Natural killer cell (primary cell): ENCODE measurements around the gene EDIL3. TPM values are rescaled to one million over a fixed set of nuclear protein-coding genes. Genes with fewer than 3 reads are reported as not detected.

Source experiments
- ATAC-seq, 3 donors: fragments of 150-1000 bp in 2 of 3; fragments of 200-7000 bp in 1 of 3; cut with Tn5 transposase; 1 replicate in 1 of 3; 2 replicates in 2 of 3; pipeline ENCODE4 v1.10.0; 2021; ENCODE audit warnings: mild to moderate bottlenecking in 2 of 3, moderate library complexity in 2 of 3
- DNase-seq, 2 donors: peaks; one replicate each; pipeline versions ENCODE4 v3.0.0 to v3.0.0-alpha.2; 2013 to 2021; ENCODE audit warnings: mixed read lengths in 1 of 2
- H3K27ac ChIP-seq: one replicate; pipeline ENCODE4 v1.5.1; 2013; ENCODE audit warnings: mild to moderate bottlenecking, low read length
- H3K27me3 ChIP-seq: one replicate; pipeline ENCODE4 v1.6.1; 2013; ENCODE audit warnings: low read length; ENCODE audit not compliant: control insufficient read depth, insufficient read depth
- H3K36me3 ChIP-seq: one replicate; pipeline ENCODE4 v1.6.1; 2013; ENCODE audit warnings: low read length; ENCODE audit not compliant: control insufficient read depth, insufficient read depth
- H3K4me1 ChIP-seq: one replicate; pipeline ENCODE4 v1.6.1; 2013; ENCODE audit warnings: low read length; ENCODE audit not compliant: control insufficient read depth, insufficient read depth
- H3K4me3 ChIP-seq: one replicate; pipeline ENCODE4 v1.5.1; 2013; ENCODE audit warnings: low read length
- H3K9me3 ChIP-seq: one replicate; pipeline ENCODE4 v1.6.1; 2013; ENCODE audit warnings: low read length; ENCODE audit not compliant: control insufficient read depth, insufficient read depth
- H3K27ac Mint-ChIP-seq, 2 donors: one replicate each; pipeline ENCODE4 v1.8.0; 2022; ENCODE audit warnings: mild to moderate bottlenecking in 2 of 2, mixed read lengths in 2 of 2, moderate library complexity in 1 of 2
- H3K27me3 Mint-ChIP-seq, 2 donors: one replicate each; pipeline ENCODE4 v1.8.0; 2022; ENCODE audit warnings: low read depth in 2 of 2, mixed read lengths in 2 of 2
- H3K36me3 Mint-ChIP-seq: one replicate; pipeline ENCODE4 v1.8.0; 2022; ENCODE audit warnings: mixed read lengths
- H3K4me1 Mint-ChIP-seq, 2 donors: one replicate each; pipeline ENCODE4 v1.8.0; 2022; ENCODE audit warnings: mixed read lengths in 2 of 2
- H3K4me3 Mint-ChIP-seq: one replicate; pipeline ENCODE4 v1.8.0; 2022; ENCODE audit warnings: mild to moderate bottlenecking, moderate library complexity, mixed read lengths
- H3K9me3 Mint-ChIP-seq, 2 donors: one replicate each; pipeline ENCODE4 v1.8.0; 2022; ENCODE audit warnings: mixed read lengths in 2 of 2
- WGBS: methylation state at CpG from one replicate; pipeline ENCODE4 v1.1.7; 2013; ENCODE audit warnings: missing lambda C conversion rate; ENCODE audit not compliant: insufficient coverage; 5-methylcytosine and 5-hydroxymethylcytosine counted together
- intact Hi-C: fragments of 100-400 bp; cut with micrococcal nuclease; formaldehyde crosslinking; loops from one replicate; pipeline ENCODE4 v1.14.2; 2022
- total RNA-seq, 4 donors: library from RNA; stranded (reverse); fragments of 120-200 nt in 1 of 4; gene quantifications; one replicate each; pipeline versions ENCODE4 v1.2.3 to v1.2.4, GENCODE V29; 2013 to 2022
- TF ChIP-seq, protein P1 (sequence below): fragments of 200-600 bp; IDR thresholded peaks from one replicate; pipeline ENCODE4 v1.8.0; 2022; ENCODE audit warnings: antibody characterized with exemption

EDIL3 gene
- total RNA-seq, 3 donors from 2014 or later (not counting 1 experiment from before 2014, with no cell fraction given) = not detected

- TF ChIP-seq, protein P1, sequence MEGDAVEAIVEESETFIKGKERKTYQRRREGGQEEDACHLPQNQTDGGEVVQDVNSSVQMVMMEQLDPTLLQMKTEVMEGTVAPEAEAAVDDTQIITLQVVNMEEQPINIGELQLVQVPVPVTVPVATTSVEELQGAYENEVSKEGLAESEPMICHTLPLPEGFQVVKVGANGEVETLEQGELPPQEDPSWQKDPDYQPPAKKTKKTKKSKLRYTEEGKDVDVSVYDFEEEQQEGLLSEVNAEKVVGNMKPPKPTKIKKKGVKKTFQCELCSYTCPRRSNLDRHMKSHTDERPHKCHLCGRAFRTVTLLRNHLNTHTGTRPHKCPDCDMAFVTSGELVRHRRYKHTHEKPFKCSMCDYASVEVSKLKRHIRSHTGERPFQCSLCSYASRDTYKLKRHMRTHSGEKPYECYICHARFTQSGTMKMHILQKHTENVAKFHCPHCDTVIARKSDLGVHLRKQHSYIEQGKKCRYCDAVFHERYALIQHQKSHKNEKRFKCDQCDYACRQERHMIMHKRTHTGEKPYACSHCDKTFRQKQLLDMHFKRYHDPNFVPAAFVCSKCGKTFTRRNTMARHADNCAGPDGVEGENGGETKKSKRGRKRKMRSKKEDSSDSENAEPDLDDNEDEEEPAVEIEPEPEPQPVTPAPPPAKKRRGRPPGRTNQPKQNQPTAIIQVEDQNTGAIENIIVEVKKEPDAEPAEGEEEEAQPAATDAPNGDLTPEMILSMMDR = no peak
- H3K27me3 Mint-ChIP-seq = no peaks in the 10 kb centered on the region
Observed at GRCh38 chr5:84115727-84116126, 269.0 kb downstream of the EDIL3 start.

DNA sequence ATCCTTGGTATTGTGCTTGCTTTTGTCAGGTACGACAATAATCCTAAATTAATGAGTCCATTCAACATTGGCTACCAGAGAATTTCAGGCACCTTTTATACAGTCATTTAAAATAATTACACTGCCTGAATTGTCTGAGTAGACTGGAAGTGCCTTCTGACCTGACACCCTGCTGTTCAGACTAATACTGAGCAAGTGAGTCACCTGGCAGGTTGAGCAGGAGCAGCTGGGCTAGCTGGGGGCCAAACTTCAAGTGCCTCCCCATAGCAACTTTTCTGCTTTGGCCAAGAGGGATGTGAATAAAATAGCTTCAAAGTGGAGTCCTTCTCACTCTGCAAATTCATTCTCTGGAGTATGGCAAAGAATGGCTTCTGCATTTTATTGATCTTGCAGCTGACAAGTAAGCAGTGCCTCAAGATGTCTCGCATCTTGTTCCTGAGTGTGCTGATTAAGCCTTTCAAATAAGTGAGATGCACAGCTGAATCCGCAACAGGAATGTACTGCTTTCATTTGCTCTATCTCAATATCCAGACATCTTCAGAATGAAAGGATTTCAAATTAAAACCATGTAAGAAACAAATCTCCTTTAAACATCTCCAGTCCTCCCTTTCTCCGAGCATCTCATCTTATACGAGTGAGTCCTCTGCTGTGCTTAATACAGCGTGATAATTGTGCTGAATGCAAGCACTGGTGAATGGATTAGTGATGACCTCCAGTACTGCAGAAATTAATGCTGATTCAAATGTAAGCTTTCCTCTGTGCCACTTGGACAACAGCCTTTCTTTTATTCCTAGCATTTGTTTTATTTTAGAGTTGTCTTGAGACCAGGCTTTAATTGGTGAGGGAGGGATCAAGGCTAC, 271.2 kb downstream of the EDIL3 start:
- intact Hi-C loops = no loop called here
- no peaks in the 10 kb centered on the region for H3K36me3 ChIP-seq
- no peaks in the 10 kb centered on the region for H3K9me3 ChIP-seq
- no peak overlapping the region for H3K4me3 ChIP-seq
- no peaks in the 10 kb centered on the region for H3K27me3 ChIP-seq
- DNase-seq = no peak
- Mint-ChIP-seq H3K27me3 (no peaks in the 10 kb centered on the region), H3K4me3 (no peak overlapping the region), H3K27ac (no peak overlapping the region), H3K36me3 (no peaks in the 10 kb centered on the region), H3K4me1 (no peaks in the 10 kb centered on the region), H3K9me3 (peaks cover 8 to 10% of the 10 kb centered on the region in 2 donors)
- H3K4me1 ChIP-seq = no peaks in the 10 kb centered on the region
- H3K27ac ChIP-seq = no peak overlapping the region
- TF ChIP-seq, protein P1 = no peak
- no peak for ATAC-seq
- WGBS = 88% methylated on average over 4 of the region's 6 CpGs

More at GRCh38 chr5:84115727-84116126, 269.0 kb downstream of the EDIL3 start:
- Histone ChIP-seq H3K4me1 (no peaks in the 10 kb centered on the region), H3K4me3 (no peak overlapping the region), H3K27me3 (no peaks in the 10 kb centered on the region), H3K27ac (no peak overlapping the region), H3K36me3 (no peaks in the 10 kb centered on the region), H3K9me3 (no peaks in the 10 kb centered on the region)
- WGBS = 60% methylated on average over 1 of the region's 1 CpG
- no peaks in the 10 kb centered on the region for H3K36me3 Mint-ChIP-seq
- H3K9me3 Mint-ChIP-seq = peaks cover 6 to 10% of the 10 kb centered on the region in 2 donors
- no peaks in the 10 kb centered on the region for H3K4me1 Mint-ChIP-seq
- ATAC-seq (no peak), DNase-seq (no peak)
- no peak overlapping the region for H3K27ac Mint-ChIP-seq
- intact Hi-C loops = no loop called here
- H3K4me3 Mint-ChIP-seq = no peak overlapping the region

GRCh38 chr5:84092738-84093137, 291.9 kb downstream of the EDIL3 start:
- no peaks in the 10 kb centered on the region for H3K36me3 ChIP-seq
- WGBS = 87% methylated on average over 3 of the region's 3 CpGs
- Mint-ChIP-seq H3K27ac (no peak overlapping the region), H3K27me3 (no peaks in the 10 kb centered on the region), H3K4me3 (no peak overlapping the region), H3K9me3 (peaks cover 12 to 15% of the 10 kb centered on the region in 2 donors), H3K36me3 (peaks cover 7% of the 10 kb centered on the region), H3K4me1 (no peaks in the 10 kb centered on the region)
- DNase-seq (no peak), ATAC-seq (no peak)
- TF ChIP-seq, protein P1 = no peak
- no peaks in the 10 kb centered on the region for H3K27me3 ChIP-seq
- H3K9me3 ChIP-seq = peaks cover 3% of the 10 kb centered on the region
- H3K4me3 ChIP-seq = no peak overlapping the region
- intact Hi-C loops = no loop called here
- no peak overlapping the region for H3K27ac ChIP-seq
- no peaks in the 10 kb centered on the region for H3K4me1 ChIP-seq
